ENCODE results near the gene SPEF1. TPM values are rescaled to one million over a fixed set of nuclear protein-coding genes. Genes with fewer than 3 reads are reported as not detected.

The SPEF1 gene
- total RNA-seq, 4 donors from 2014 or later = 1.1 to 1.8 TPM; not detected in 2

DNA sequence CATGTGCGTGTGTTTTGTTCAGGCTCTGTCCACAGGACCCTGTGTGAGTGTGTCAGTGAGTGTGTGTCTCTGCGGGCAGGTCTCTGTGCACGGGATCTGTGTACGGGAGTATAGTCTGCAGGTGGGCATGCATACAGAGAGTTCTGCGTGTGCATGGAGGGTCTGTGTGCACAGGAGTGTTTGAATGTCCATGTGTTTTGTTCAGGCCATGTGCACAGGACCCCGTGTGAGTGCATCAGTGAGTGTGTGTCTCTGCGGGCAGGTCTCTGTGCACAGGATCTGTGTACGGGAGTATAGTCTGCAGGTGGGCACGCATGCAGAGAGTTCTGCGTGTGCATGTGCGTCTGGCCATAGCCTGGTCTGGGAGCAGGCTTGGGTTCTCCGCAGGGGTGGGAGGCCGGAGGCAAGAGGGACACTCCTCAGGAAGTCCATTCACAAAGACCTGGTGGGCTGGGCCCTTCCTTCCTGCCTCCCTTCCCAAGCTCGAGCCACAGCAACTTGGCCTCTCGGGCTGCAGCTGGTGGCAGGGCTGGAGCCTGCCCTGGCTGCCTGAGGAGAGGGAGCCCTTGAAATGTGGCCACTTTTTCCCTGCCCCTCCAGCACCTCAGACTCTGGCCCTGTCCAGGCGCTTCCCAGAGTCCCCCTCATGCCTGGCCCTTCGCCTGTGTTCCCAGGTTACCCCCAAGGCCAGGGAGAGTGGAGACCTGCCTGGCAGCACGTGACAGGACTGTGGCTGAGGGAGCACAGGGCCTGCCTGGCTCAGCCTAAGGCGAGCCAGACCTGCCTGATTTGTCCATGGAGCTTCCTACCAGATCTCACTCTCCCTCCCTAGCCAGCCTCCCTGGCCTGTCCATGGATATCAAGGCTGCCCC, 42.0 kb downstream of the SPEF1 start:
- DNase-seq (ENCODE audit: low spot score in 2 of 2) = no peak
- Histone ChIP-seq H3K27me3 (no peaks in the 10 kb centered on the region), H3K36me3 (peaks cover 0 to 3% (median 0%) of the 10 kb centered on the region in 3 donors), H3K4me1 (peaks cover 0 to 36% (median 2%) of the 10 kb centered on the region in 4 donors), H3K9me3 (no peaks in the 10 kb centered on the region), H3K4me3 (no peak overlapping the region), H3K27ac (peak overlapping the region in 3 of 4 donors; percentile 7 to 62 (median 33))
- WGBS, 2 donors = 60 to 66% methylated on average over 18 to 19 of the region's 19 CpGs
- no peak for TF ChIP-seq POLR2A (IDR thresholded peaks at IDR 0.05)
- TF ChIP-seq EP300 (IDR thresholded peaks at IDR 0.05) = no peak
- TF ChIP-seq CTCF (IDR thresholded peaks at IDR 0.05) = no peak

- 53 to 61% methylated on average over 11 of the region's 11 CpGs for WGBS, 2 donors
- Histone ChIP-seq H3K27me3 (peaks cover 0 to 3% of the 10 kb centered on the region in 2 donors), H3K36me3 (peaks cover 0 to 3% (median 0%) of the 10 kb centered on the region in 3 donors), H3K27ac (peak overlapping the region in 1 of 4 donors; percentile 6), H3K9me3 (no peaks in the 10 kb centered on the region), H3K4me3 (no peak overlapping the region), H3K4me1 (peaks cover 0 to 44% (median 5%) of the 10 kb centered on the region in 4 donors)
- TF ChIP-seq CTCF (IDR thresholded peaks at IDR 0.05) (no peak), POLR2A (IDR thresholded peaks at IDR 0.05) (no peak), EP300 (IDR thresholded peaks at IDR 0.05) (no peak)
- no peak for DNase-seq (ENCODE audit: low spot score in 2 of 2)
Measured at GRCh38 chr20:3738111-3739053, 42.9 kb downstream of the SPEF1 start.

- no peak for TF ChIP-seq EP300 (IDR thresholded peaks at IDR 0.05)
- no peak for TF ChIP-seq CTCF (IDR thresholded peaks at IDR 0.05)
- TF ChIP-seq POLR2A (IDR thresholded peaks at IDR 0.05) = no peak
- Histone ChIP-seq H3K4me3 (no peak overlapping the region), H3K9me3 (no peaks in the 10 kb centered on the region), H3K27me3 (peaks cover 0 to 11% of the 10 kb centered on the region in 2 donors), H3K27ac (no peak overlapping the region), H3K4me1 (peaks cover 0 to 59% (median 5%) of the 10 kb centered on the region in 4 donors), H3K36me3 (peaks cover 0 to 3% (median 0%) of the 10 kb centered on the region in 3 donors)
- DNase-seq (ENCODE audit: low spot score in 2 of 2) = no peak
- WGBS, 2 donors = 83 to 88% methylated on average over 4 of the region's 4 CpGs
Measured at GRCh38 chr20:3735768-3736167, 45.5 kb downstream of the SPEF1 start.

- Histone ChIP-seq H3K27ac (peak overlapping the region in 3 of 4 donors; percentile 17 to 80 (median 77)), H3K4me3 (peak overlapping the region in 1 of 4 donors; percentile 56), H3K4me1 (peaks cover 0 to 45% (median 5%) of the 10 kb centered on the region in 4 donors), H3K27me3 (peaks cover 0 to 11% of the 10 kb centered on the region in 2 donors), H3K36me3 (no peaks in the 10 kb centered on the region), H3K9me3 (no peaks in the 10 kb centered on the region)
- WGBS, 2 donors = 44 to 53% methylated on average over 10 to 12 of the region's 12 CpGs
- no peak for TF ChIP-seq CTCF (IDR thresholded peaks at IDR 0.05)
- TF ChIP-seq POLR2A (IDR thresholded peaks at IDR 0.05) = no peak
- TF ChIP-seq EP300 (IDR thresholded peaks at IDR 0.05) = no peak
- DNase-seq (ENCODE audit: low spot score in 2 of 2) = peak in 1 of 2 donors; percentile 32
Measured at GRCh38 chr20:3734111-3734843, 47.0 kb downstream of the SPEF1 start.

Data from tibial nerve (tissue), 4 donors.